HG03439 (cell line): ENCODE measurements around the gene ELFN1.

ENCODE experiments used
- ATAC-seq: cut with Tn5 transposase; IDR thresholded peaks from one replicate; pipeline ENCODE4 v1.9.1; 2021; ENCODE audit warnings: mild to moderate bottlenecking, moderate library complexity; ENCODE audit not compliant: unreplicated experiment

ELFN1 gene

DNA sequence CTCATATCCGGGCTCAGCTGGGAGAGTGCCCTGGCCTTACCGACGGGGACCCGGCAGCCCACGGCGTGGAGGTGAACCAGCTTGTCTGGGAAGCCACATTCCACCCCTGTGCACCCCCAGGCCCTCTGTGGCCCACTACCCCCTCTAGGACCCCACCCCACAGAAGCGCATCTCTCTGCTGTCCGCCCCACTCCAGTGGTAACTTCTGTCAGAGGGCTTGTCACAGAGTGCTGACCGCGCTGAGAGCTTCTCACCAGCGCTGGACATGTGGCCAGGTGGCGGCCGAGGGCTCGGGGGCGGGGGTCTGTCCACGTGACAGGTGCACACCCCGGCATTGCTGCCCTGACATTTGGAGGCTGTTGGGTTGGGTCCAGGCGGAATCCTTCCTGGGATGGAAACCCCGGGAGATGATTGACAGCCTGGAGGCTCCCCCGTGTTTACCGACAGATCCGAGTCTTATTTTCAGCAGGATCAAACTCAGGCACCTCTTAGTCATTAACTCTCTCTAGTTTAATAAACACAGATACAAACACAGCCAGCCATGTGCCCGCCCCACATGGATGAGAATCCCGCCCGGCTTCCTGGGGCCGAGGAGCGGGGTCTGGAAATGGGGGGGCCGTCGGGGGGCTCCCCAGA lies 5.1 kb downstream of the ELFN1 start:
- ATAC-seq, result no peak

DNA sequence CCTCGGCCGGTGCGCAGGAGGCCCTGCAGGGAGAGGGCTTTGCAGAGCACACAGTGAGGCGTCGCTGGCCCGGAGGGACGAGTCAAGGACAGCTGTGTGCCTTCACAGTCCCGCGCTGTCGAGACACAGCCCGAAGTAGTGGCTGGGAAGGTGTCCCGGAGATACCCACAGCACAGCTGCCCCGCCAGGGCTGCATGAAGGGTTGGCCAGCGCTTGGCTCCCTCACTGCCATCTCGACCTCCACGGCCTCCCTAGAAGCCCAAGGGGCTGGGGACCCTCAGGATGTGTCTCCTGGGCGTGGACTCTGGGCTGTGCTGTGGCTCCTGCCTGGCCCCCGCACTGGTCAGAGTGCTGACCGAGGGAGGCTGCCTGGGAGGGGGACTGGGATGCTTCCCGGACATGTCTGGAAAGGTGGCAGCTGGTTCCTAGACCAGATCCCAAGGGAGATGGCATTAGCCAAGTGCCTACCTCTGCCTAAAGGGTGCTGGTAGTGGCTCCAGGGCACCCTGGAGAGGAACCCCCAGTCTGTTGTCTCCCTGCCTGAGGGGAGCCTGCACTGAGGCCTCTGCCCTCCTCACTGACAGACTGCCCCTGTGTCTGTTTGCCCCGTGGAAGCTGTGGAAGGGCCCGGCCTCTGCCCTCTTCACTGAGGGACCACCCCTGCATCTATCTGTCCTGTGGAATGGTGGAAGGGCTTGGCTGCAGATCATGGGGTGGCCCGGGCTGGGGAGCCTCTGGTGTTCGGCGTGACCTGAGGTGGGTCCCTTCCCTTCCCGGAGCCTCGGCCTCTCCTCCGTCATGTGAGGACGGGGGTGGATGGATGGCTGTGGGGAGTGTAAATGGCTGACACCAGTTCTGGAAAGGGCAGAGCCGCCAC lies 5.8 kb downstream of the ELFN1 start:
- ATAC-seq, result no peak

DNA sequence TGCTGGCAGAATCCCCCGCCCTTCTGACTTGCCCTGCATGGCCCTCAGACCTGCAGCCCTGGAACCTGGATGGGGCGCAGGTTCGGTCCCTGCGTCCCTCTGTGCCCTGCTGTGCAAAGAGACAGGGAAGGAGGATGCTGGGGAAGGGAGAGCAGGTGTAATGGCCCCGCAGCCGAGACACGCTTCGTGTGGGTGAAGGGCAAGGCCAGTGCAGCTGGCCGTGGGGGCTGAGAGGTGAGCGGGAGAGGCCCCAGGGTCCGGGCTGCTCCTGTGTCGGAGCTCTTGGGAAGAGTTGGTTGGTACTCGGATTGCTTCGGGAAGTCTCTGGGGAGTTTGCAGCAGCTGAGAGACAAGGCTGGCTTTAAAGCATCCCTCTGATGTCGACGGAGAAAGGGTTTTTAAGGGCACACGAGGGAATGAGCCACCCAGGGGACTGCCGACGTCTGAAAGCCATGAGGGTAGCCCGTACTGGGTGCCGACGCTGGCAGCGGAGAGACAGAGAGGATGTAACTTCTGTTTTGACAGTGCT lies 6.5 kb downstream of the ELFN1 start:
- no peak for ATAC-seq

DNA sequence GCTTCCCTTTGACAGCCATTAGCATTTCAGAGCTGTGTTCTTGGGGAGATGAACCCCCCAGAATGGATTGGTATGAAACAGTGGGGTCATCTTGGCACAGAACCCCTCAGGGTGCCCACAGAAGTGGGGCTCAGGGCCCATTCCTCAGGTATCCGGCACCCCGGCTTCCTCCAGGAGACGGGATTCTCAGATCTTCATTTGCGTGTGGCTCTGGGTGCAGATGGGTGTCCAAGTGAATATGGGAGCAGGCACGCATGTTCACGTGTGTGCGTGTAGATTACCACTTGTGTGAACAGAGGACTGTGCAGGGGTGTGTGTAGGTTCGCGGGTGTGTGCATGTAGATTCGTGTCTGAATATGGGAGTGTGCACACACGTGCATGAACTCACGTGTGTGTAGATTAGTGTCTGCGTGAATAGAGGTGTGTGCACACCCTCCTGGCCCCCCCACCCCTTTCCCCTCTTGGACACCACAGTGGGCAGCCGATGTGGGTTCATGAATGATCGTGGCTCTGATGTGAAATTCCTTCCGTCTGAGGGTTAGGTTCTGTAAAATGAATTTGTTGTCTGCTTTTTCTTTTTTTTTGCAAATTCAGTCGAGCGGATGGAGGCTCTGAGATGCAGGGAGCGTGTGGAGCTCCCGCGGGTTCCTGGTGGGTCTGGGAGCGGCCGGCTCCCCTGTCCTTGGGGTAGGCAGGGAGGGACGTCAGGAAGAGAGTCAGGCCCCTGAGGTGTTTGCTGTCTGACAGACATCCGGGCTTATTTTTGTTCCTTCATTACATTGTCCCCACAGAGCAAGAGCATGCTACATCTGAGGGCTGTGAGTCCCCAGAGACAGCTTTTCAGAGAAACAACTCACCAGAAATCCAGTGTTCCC lies 7.4 kb downstream of the ELFN1 start:
- ATAC-seq, result no peak

DNA sequence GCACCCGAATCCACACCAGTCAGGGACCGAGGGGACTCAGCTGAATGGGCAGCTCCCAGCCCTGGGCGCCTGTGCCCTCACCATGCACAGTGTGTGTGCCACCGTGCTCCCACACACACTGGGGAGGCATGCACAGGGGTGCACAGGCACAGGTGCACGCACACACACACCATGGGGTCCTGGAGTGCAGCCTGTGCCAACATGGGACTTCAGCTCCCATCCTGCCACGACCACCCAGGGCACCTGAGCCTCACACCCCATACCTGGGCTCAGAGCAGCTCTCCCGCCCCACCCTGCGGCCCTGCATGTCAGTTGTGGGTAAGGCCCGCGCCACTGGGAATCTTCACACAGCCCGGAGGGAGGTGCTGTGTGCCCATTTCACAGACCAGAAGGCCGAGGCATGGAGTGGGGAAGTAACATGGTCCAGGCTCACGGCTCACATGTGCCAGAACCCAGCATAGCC lies 8.0 kb downstream of the ELFN1 start:
- no peak for ATAC-seq

DNA sequence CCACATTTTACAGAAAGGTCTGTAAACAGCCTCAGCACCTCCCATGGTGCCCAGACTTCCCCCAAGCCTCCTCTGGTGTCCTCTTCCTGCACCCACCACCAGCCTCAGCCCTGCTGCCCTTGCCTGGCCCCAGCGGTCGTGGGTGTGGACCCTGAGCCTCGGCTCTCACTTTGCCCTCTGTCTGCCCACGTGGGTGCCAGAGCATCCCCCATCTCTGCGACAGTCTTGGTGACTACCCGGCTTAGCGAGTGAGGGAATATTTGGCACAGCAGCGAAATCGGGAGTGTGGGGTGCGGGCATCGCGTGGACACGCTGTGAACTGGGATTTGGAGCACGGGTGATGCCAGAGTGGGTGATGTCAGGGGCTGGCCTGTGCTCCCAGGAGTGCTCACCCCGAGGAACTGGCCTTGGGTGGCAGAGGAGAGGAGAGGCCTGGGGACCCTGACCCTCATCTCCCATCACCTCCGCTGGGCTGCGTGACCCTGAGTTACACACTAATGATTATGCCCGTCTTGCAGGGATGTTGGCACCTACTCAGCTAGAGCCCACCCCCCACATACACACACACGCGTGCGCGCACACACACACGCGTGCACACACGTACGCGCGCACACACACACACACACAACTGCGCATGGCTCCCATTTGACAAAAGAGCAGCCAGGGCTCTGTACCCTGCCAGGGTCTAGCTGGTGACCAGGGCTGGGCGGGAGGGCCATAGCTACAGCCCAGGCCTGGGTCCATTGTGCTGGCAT lies 8.7 kb downstream of the ELFN1 start:
- ATAC-seq, result no peak

DNA sequence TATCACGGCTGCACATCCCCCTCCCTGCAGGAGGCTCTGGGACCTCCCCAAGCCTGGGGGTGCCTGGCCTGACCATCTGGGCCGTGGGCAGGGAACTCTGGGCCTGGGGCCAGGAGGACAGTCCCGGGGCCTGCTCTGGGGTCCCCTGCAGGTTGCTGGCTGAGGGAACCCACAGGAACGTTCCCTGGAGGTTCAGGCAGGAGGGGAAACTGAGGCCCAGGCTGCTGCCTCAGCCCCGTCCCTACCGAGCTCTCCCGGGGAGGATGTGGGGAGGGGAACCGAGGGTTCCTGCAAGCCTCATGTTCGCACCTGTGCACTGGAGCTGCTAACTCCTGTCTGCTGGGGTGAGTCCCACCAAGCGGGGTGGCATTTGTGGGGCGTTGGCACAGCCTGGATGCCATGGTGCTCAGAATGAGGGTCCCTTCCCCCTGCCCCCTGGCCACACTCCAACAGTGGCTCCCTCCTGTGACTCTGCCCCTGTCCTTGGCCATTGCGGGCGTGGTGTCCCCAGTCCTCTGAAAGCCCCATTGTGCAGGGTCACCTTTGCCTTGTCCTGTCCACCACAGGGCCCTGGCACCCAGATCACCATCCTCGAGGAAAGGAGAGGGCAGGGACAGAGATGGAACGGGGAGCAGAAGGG lies 9.4 kb downstream of the ELFN1 start:
- no peak for ATAC-seq

DNA sequence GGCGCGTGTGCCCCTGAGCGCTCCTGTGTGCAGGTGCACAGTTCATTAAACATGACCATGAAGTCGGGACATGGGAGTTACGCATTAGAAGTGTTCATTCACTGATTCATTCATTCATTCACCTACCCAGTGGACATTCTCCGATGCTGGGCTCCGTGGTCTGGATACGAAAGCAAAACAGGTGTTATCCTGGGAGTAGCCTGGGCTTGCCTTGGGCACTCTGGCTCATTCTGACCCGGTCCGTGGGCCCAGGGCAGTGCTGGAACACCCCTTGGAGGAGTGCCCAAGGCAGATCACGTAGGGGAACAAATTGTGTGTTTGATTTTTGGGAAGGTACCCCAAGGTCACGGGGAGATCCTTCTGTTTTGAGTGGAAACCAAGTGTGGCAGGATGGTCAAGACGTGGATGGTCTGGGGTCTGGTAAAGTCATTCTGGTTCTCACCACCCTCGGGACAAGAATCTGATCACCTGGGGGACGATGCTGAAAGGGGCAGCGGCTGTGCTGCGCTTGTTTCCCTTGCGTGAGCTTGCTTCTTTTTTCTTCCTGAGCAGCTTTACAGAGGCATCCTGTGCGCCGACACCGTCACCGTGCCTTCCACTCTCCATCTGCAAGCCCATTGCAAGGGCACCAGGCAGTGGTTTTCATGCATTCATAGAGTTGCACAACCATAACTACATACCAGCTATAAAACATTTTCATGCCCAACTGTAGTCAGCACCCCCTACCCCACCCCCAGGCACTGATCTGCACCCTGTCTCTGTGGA lies 10.1 kb downstream of the ELFN1 start:
- no peak for ATAC-seq

DNA sequence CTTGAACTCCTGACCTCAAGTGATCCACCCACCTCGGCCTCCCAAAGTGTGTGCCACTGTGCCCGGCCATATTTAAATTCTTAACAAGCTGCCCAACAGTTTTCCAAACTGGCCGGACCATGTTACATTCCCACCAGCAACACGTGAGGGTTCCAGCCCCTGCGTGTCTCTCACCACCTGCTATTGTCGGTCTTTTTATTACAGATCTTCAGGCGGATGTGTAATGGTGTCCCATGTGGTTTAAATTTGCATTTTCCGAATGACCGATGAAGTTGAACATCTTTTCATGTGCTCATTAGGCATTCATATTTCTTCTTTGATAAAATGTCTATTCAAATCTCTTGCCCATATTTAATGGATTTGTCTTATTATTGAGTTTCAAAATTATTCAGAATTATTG lies 11.5 kb downstream of the ELFN1 start:
- ATAC-seq, result no peak

DNA sequence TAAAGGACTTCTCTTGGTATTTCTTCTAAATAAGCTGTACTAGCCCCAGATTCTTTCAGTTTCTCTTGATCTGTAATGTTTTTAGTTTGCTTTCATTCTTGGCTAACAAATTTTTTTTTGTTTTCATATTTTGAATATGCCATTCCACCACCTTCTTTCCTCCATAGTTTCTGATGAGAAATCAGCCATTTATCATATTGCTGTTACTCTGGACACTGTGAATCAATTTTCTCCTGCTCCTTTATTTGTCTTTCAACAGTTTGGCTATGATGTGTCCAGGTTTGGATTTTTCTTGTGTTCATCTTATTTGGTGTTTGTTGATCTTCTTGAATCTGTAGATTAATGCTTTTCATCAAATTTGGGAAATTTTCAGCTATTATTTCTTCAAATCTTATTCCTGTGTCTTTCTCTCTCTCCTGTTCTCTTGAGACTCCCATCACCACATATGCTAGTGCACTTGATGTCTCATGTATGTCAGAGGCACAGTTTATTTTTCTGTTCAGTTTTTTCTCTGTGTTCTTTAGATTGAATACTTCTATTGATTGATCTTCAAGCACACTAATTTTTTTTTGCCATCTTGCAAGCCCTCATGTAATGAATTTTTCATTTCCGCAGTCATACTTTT lies 15.0 kb downstream of the ELFN1 start:
- ATAC-seq, result no peak

DNA sequence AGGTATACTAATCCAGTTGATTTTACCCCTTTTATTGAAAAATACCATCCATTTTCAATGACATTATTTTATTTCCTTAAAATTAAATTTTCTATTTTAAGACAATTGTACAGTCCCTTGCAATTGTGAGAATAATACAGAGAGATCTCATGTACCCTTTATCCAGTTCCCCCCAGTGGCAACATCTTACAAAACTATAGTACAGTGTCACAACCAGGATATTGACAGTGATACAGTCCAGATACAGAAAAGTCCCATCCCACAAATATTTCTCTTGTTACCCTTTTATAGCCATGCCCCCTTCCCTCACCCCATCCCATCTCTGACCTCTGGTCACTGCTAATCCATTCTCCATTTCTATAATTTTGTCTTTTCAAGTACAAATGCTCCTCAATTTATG lies 18.5 kb downstream of the ELFN1 start:
- no peak for ATAC-seq

DNA sequence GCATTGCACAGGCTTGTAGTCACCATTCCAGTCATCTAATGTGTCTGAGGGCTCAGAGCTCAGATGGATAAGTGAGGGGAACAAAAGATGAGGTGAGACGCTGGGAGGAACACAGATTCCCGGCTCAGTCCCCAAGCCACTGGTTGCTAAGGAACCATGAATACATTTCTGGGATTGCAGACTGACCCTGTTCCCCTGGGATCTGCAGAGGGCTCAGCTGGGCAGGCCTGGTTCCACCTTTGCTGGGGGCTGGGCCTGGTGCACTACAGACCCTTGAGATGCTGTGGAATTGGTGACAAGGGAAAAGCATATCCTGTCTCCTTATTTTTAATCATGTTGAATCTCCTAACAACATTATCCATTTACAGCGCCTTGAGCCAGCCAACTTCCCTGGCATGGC lies 19.2 kb downstream of the ELFN1 start:
- no peak for ATAC-seq

DNA sequence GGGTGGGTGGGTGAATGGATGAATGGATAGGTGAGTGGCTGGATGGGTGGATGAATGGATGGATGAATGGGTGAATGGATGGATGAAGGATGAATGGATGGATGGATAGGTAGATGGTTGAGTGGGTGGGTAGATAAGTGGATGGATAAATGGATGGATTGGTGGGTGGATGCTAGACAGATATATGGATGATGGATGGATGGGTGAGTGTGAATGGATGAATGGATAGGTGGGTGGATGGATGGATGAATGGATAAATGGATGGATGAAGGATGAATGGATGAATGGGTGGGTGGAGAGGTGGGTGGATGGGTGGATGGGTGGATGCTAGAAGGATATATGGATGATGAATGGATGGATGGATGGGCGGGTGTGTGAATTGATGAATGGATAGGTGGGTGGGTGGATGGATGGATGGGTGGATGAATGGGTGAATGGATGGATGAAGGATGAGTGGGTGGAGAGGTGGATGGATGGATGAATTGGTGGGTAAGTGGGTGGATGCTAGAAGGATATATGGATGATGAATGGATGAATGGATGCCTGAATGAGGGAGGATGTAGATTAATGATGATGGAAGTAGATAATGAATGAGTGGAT lies 20.4 kb downstream of the ELFN1 start:
- no peak for ATAC-seq

DNA sequence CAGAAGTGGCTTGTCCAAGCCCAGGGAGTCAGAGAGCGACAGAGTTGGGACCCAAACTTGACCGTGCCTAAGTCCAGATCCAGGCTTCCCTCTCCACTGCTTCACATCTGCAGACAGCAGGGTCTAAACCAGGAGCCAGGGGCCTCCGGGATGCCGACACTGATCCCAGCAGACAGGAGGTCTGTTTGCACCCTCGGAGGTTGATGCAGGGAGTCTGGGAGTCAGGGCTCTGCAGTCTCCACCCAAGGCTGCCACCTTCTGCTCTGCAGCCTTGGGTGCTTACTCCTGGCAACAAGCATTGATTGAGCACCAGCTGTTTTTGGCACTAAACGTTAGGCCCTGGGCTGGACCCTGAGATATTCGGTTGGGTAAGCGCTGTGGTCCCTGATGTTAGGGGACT lies 21.0 kb downstream of the ELFN1 start:
- ATAC-seq, result no peak

DNA sequence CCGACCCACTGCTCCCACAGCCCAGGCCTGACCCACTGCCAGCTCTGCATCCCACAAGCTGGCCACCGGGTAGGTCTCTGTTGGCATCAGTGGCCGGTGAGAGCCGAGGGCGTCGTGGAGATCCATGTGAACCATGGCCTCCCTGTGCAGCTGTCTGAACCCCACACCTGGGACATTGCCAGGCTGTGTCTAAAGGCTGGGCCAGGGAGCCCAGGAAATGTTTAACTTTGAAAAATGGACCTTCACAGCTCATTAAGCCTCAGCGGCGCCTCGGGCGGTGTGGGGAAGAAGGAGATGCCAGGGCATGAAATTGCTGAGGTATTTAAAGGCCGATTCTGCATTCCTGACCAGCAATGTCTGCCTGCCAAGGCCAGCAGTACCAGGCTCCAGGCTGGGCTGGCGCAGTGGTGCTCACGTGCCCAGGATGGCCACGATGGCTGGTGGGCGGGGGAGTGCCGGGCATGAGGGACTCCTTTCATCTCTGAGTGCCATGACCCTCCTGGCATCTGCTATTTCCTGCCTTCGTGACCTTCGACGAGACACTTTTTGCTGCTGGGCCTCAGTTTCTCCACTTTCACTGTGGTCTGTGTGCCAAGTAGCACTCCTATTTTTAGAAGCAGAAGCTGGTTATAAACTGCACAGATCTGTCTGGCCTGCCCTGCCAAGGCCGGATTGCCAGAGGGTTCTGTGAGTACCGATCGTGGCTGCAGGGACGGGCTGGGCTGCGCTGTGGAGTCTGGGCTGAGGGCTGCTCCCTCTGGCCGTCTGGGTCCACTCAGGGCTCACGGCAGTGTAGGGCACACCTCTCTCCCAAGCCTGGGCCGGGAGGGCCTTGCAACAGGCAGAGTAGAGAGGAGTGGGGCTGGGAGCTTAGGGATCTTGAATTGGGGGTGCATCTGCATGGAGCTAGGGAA lies 21.8 kb downstream of the ELFN1 start:
- ATAC-seq, result no peak

DNA sequence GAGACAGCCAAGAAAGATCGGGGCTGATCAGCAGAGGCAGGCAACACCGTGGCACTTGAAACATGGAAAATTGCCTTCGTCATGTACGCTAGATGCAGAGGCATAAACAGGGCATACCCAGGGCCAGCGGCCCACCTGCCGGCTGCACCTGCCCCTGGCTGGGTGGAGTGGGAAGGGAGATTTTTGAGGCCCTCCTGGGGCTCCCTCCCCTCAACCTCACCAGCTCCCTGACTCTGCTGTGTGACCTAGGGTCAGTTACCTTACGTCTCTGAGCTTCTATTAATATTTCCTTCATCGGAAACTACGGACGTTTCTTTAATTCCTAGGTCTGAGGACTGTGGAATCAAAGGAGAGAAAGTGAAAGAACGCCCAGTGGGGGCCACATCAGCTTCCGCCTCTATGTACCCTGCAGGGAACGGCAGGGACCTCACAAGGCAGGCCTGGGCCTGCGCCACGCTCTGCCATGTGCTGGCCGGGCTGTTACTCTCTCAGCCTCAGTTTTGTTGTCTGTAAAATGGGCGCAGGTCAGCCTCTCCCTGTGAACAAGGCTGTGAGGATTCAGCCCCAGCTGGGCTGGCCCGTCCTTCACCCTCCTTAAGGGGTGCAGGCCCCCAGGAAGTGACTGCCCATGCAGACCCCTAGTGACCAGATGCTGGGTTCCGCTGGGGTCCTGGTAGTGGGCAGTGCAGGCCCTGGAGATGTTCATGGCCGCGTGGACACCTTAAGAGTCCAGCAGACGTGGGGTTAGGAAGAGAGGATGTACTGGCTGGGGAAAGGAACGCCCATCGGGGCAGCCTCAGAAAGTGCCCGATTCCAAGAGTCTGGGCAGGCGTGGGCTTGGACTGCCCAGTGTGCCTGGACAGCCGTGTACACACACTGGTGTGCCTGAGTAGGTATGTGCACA lies 22.7 kb downstream of the ELFN1 start:
- no peak for ATAC-seq
